ENCODE results near the gene RNASE7.
A peak's percentile ranks its signal among the peaks of the same experiment; 100 is the strongest.

RNASE7 gene

DNA sequence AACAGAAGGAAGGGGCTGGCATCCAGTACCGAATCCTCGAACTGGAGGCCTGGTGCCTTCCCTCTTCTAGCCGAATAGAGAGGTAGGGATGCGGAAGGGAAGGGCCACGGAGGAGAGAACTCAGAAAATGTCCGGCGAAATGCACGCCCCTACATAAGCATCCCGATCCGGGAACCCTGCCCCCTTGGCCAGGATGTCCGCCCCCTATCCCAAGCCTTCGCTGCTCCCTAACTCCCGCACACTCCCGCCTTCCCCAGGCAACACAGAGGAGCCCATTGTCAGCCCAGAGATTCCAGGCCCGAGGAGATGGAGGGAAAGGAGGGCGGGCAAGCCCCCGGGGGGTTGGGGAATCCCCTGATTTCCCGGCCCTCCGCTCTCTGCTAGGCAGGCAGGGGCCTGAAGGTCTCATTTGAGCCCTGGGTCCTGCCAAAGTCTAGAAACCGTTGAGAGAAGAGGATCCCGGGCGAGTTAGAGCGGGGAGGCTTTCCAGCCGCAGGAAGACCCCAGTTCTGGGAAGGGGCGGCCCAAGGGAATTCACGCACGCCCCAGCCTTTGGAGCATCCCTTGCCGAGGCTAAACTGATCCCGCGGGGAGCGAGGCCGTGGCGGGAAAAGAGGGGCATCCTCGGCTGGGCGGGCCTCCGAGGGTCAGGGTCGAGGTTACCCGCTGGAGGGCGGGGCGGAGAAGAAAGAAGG is 27.4 kb downstream of the RNASE7 start:
- DNase-seq = peak; percentile 50

DNA sequence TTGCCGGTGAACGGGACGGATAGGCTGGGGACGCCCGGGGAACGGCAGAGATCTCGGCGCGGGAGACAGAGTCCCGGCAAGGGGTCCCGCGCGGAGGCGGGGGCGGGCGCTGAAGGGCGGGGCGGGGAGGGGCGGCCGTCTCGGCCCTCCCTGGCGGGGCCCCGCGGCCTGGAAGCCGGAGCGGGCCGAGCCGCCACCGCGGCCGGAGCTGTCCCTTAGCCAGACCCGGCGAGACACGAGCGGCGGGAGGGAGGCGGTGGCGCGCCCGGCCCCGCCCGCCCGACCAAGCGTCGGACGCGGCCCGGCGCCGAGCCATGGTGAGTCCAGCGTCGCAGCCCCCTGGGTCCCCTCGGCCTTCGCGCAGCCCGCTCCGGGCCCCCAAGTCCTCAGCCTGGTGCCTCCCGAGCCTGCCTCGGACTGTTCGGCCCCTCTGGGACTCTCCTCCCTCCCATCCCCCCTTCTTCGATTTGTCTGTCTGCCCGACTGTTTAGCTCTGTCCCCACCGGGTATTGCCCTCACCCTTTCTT is 28.0 kb downstream of the RNASE7 start, which contains the start of gene ARHGEF40:
ARHGEF40 (plus strand) TSS at position 222 of the 527 bp plus-strand sequence; CDS start at position 315, 93 bp downstream.
- peak; percentile 51 for DNase-seq

DNA sequence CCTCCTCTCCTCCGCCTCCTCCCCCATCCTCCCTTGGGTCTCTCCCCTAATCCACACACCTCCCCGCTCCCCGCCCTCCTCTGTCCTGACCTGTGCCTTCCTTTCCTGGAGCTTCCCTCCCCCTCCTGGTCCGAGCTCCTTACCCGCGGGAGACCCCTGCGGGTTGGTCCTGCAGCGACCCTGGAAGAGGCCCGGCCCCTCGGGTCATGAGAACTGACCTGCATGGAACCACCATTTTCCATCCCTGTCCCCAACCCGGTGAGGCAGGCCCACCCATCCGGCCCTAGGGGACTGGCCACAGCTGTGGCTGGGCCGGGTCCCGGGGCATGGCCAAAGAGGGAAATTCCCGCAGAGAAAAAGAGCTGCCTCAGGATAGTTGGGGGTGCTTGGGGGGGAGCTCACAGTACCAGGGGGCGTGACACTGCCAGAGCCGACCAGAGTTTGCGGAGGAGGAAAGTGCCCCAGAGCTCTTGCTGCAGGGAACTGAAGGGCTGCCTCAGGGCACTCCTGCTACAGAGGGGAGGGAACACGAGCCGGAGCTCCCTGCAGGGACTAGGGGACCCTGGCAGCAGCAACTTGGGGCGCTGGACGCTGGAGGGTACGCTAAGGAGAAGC is 28.6 kb downstream of the RNASE7 start:
- DNase-seq = peak; percentile 40

DNA sequence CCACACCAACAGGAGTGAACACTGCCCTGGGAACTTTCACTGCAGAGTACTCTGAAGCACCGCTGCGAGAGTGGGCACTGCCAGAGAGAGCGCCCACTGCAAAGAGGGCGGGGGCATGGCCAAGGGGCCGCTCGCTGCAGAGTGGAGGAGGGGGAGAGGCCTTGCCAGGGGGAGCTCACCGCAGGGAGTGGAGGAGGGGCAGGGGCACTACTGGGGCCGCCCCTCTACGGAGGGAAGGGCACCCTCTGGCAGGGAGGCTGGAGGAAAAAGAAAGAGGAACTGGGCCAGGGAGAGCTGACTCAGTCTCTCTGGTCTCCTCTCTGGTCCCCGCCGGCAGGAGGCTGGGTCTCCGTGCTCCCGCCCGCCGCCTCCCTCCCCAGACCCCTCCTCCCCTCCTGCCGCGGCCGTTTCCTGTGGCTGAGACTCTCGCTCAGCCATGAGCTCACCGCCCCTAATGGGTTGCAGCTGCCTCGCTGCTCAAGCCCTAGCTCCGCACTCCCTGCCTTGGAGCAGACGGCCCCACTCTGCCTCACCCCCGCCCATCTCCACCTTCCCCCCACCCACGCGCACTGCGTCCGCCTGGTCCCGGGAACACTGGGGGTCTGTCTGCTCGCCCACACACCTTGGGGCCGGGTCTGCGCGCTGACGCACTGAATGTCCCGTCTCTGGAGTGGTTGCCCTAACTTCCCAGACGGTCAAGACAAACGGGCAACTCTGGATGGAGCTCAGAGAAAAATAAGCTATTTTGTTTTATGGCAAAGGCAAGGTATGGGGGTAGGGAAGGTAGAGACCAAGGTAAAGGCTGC is 29.3 kb downstream of the RNASE7 start:
- DNase-seq = peak; percentile 86

DNA sequence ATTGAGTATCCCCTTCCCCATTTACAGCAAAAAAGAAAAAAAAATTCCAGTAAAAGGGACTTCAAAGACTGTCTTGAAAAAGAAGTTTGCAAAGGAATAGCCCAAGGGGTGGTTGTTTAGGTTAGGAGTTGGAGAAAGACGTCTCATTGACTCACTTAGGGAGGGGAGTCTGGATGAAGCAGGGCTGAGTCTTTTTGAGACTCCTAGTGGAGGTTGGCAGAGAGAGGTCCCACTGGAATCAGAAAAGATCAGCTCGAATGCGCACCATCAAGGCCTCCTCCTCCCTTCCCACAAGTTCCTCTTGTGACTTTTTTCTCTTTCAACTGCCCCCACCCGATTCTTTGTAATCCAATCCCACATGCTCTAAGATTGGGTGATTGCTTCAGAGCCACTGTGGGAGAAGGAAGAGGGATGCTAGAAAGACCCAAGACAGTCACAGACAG is 29.9 kb downstream of the RNASE7 start:
- no peak for DNase-seq

DNA sequence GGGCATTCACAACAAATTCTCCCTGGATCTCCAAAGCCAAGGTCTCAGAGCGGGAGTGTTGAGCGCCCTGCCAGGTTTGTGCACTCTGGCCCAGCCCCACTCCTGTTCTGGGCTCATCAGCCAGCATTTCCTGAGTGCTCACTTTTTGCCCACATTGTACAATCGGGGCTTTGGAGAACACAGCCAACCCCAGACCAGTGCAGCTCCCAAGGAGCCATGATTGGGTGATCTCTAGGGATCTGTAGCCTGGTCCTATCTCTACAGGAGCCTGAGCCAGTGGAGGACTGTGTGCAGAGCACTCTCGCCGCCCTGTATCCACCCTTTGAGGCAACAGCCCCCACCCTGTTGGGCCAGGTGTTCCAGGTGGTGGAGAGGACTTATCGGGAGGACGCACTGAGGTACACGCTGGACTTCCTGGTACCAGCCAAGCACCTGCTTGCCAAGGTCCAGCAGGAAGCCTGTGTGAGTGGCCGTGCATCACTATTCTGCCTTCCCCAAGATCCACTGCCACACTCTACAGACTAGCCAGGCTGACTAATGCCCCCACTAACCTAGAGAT is 30.7 kb downstream of the RNASE7 start:
- no peak for DNase-seq

DNA sequence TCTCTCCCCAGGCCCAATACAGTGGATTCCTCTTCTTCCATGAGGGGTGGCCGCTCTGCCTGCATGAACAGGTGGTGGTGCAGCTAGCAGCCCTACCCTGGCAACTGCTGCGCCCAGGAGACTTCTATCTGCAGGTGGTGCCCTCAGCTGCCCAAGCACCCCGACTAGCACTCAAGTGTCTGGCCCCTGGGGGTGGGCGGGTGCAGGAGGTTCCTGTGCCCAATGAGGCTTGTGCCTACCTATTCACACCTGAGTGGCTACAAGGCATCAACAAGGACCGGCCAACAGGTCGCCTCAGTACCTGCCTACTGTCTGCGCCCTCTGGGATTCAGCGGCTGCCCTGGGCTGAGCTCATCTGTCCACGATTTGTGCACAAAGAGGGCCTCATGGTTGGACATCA is 31.8 kb downstream of the RNASE7 start:
- DNase-seq = no peak

DNA sequence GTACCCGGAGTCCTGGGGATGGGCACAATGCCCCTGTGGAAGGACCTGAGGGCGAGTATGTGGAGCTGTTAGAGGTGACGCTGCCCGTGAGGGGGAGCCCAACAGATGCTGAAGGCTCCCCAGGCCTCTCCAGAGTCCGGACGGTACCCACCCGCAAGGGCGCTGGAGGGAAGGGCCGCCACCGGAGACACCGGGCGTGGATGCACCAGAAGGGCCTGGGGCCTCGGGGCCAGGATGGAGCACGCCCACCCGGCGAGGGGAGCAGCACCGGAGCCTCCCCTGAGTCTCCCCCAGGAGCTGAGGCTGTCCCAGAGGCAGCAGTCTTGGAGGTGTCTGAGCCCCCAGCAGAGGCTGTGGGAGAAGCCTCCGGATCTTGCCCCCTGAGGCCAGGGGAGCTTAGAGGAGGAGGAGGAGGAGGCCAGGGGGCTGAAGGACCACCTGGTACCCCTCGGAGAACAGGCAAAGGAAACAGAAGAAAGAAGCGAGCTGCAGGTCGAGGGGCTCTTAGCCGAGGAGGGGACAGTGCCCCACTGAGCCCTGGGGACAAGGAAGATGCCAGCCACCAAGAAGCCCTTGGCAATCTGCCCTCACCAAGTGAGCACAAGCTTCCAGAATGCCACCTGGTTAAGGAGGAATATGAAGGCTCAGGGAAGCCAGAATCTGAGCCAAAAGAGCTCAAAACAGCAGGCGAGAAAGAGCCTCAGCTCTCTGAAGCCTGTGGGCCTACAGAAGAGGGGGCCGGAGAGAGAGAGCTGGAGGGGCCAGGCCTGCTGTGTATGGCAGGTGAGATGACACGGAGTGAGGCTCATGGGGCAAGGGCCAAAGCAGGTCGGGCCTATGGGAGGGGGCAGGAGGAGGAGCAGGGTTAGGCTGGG is 32.5 kb downstream of the RNASE7 start:
- DNase-seq = no peak

DNA sequence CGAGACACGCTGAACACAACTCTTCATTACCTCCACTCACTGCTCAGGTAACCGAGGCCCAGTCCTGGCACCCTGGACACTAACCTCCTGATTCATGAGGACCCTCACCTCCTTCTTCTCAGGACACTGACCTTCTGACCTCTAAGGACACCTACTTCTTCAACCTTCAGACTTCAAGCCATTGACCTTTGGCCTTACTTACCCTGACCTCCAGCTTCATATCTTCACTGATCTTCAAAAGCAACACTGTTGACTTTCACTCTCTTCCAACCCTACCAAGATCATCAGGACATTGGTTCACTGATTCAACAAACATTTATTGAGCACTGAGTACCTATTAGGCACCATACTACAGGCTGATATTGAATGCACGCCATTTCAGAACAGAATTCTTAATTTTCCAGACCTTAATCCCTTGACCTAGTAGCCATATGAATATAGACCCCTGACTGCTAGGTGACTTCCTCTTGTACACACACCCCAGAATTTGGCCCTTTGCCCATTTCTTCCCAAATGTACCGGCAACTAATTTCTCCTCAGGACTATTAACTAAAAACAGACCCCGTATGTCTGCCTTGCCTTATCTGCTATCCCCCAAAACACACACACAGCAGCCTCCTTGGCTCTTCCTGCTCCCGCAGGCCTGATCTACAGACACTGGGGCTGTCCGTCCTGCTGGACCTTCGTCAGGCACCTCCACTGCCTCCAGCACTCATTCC is 33.7 kb downstream of the RNASE7 start:
- DNase-seq = no peak

DNA sequence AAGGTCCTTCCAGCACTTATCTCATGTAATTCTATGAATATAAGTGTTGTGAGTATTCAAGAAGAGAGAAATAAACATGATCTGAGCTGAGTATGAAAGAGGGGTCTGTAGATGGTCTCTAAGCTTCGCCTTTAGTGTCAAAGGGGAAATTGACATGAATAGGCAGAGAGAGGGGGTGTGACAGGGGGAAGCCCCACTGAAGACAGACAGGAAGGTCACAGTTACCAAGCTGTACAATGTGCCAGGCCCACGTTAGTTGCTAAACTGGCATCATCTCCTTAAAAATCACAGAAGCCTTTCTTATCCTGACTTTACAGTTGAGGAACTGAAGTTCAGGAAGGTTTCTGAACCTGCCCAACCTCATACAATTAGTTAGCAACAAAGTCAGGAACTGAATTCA is 35.5 kb downstream of the RNASE7 start:
- no peak for DNase-seq

DNA sequence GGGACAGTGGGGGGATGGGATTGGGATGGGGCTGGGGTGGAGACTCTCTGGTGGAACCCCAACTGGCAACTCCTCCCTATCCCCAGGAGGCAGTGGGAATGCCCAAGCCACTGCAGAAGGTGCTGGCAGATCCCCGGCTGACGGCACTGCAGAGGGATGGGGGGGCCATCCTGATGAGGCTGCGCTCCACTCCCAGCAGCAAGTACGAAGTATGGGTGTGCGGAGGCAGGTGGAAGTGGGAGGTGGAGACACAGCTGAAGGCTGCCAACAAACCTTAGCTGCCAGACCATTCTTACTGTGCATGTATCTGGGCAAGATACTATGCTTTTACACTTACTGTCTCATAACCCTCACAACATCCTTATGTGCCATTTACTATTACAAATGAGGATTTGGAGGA is 36.1 kb downstream of the RNASE7 start:
- DNase-seq = no peak

DNA sequence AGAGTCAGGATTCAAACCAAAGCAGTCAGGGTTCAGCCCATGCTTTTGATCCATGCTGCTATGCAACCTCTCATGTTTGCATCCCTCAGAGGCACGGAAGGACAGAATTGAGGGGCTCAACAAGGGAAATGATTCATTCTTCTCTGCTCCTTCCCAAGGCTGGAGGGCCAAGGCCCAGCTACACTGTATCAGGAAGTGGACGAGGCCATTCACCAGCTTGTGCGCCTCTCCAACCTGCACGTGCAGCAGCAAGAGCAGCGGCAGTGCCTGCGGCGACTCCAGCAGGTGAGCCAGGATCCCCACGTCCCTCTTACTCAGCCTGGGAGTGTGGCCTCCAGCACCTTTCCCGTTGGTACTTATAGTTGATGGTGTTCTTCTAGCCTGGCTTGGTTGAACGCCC is 36.6 kb downstream of the RNASE7 start:
- DNase-seq = no peak

DNA sequence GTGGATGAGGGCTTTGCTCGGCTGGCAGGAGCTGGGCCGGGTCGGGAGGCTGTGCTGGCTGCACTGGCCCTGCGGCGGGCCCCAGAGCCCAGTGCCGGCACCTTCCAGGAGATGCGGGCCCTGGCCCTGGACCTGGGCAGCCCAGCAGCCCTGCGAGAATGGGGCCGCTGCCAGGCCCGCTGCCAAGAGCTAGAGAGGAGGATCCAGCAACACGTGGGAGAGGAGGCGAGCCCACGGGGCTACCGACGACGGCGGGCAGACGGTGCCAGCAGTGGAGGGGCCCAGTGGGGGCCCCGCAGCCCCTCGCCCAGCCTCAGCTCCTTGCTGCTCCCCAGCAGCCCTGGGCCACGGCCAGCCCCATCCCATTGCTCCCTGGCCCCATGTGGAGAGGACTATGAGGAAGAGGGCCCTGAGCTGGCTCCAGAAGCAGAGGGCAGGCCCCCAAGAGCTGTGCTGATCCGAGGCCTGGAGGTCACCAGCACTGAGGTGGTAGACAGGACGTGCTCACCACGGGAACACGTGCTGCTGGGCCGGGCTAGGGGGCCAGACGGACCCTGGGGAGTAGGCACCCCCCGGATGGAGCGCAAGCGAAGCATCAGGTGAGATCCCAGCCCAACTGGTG is 39.5 kb downstream of the RNASE7 start:
- DNase-seq = no peak

DNA sequence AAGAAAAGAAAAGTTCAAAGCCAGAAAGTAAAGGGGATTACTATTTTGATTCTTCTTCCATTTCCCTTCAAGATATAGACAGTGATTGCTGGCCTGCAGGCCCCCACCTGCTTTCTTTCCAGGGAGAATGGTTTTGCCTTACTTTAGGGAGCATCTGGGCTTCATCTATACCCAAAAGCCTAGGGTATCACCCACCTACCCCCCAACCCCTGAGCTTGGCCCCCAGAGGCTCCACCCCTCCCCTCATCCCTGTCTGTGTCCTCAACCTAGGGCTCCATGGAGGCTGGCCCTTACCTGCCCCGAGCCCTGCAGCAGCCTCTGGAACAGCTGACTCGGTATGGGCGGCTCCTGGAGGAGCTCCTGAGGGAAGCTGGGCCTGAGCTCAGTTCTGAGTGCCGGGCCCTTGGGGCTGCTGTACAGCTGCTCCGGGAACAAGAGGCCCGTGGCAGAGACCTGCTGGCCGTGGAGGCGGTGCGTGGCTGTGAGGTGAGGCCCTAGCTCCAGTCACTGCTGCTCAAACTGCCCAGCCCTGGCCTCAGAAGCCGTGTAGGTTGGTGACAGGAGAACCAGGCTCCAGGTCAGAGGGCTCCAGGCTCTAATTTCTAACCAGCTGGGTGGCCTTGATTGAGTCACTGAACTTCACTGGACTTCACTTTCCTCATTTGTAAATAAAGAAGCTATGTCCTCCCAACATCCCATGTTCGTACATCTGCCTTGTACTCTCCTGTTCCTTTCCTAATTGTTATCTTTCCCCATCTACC is 41.6 kb downstream of the RNASE7 start:
- DNase-seq = no peak

DNA sequence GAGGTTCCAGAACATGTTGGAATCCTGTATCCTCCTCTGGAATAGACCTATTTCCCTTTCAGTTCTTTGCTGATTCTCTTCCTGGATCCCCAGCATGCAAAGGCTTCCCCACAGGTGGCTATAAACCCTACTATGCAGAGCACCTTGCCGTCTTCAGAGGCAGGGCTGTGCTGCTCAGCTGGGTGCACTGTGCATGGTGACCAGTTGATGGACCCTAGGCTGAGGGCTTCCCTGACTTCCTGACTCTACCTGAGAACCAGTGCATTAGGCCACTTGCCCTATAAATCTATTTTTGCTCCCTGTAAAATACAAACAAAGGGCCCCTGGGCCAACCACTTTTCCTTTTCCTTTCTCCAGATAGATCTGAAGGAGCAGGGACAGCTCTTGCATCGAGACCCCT is 42.2 kb downstream of the RNASE7 start:
- no peak for DNase-seq

DNA sequence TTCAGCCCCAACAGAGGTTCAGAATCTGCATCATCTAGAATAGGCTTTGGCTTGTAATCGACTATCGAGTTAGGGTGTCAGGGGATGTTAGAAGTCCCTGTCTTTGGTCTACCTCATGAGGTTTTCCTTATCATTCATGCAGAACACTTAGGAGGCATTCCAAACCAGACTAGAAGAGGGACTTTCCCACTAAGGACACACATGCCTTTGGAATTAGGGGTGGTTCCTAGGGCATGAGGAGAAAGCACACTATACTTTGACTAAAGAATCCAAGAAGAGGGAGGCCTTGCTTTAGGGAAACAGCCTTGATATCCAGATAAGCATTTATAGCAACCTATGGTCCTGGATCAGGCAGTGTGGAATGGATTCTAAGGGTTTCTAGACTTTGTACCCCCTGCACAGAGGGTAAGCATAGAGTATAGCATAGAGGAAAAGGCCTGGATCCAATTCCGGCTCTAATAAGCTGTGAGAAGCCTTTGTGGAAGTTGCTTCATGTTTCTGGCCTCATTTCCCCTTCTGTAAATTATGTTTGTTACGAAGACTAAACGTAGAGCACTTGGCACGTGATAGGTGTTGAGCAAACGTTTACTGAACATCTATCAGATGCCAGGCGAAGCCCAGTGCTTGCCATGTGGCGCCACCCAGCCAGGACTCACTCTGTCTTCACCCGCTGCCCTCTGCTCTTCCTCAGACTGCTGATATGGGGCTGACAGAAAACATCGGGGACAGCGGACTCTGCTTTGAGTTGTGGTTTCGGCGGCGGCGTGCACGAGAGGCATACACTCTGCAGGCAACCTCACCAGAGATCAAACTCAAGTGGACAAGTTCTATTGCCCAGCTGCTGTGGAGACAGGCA is 43.1 kb downstream of the RNASE7 start:
- no peak for DNase-seq

DNA sequence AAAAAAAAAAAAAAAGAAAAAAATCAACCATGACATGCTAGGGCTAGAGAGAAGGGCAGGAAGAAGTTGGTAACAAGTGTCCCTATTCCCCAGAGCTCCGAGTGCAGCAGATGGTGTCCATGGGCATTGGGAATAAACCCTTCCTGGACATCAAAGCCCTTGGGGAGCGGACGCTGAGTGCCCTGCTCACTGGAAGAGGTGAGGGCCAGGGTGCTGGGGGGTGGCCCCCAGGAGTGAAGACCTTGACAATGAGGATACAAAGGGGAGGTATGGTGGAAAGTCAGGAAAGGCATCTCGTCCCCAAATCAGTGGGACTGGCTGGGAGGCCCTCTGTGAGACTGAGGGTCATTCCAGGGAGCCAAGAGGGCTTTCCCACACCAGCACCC is 44.7 kb downstream of the RNASE7 start:
- DNase-seq = no peak

DNA sequence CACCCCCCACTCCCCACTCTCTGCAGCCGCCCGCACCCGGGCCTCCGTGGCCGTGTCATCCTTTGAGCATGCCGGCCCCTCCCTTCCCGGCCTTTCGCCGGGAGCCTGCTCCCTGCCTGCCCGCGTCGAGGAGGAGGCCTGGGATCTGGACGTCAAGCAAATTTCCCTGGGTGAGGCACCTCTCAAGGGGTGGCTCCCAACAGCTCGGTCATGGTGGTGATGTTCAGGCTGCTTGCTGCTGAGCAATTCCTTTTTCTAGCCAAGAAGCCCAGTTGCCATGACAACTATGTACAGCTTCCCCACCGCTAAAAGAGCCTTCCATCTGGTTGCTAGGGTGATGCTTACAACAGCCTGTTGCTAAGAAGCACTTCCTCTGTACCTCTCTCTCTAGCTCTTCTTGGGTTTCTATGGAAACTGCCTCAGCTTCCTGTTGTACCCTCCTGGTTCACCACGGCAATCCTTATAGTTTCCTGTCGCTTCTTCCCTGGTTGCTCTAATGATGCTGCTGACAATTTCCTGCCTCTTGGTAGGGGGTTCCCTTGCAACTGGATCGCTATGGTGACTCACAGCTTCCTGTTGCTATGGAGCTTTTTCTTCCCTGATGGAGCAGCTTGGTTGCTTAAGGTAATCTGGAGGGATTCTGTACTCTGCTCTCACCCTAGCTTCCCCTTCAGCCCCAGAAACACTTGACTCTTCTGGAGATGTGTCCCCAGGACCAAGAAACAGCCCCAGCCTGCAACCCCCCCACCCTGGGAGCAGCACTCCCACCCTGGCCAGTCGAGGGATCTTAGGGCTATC is 45.3 kb downstream of the RNASE7 start:
- peak; percentile 38 for DNase-seq
